Measurements from ENCODE around the gene MINAR2.

- TF ChIP-seq RAD21 (IDR thresholded peaks at IDR 0.05; ENCODE audit: low read length) (no peak), POLR2AphosphoS5 (IDR thresholded peaks at IDR 0.05; ENCODE audit: low read depth, low read length) (no peak), CTCF (IDR thresholded peaks at IDR 0.05) (no peak), TEAD4 (IDR thresholded peaks at IDR 0.05; ENCODE audit: borderline replicate concordance, insufficient read depth) (no peak), FOXM1 (IDR thresholded peaks at IDR 0.05; ENCODE audit: low read depth) (no peak), MEF2A (IDR thresholded peaks at IDR 0.05; ENCODE audit: borderline replicate concordance, low read depth) (no peak), YY1 (IDR thresholded peaks at IDR 0.05; ENCODE audit: low read depth) (no peak), USF2 (IDR thresholded peaks at IDR 0.05; ENCODE audit: borderline replicate concordance, low read depth, low read length) (no peak)
Measured at GRCh38 chr5:129803403-129803802, 55.5 kb downstream of the MINAR2 start.
